ENCODE results near the gene DBN1.

Gene DBN1

DNA sequence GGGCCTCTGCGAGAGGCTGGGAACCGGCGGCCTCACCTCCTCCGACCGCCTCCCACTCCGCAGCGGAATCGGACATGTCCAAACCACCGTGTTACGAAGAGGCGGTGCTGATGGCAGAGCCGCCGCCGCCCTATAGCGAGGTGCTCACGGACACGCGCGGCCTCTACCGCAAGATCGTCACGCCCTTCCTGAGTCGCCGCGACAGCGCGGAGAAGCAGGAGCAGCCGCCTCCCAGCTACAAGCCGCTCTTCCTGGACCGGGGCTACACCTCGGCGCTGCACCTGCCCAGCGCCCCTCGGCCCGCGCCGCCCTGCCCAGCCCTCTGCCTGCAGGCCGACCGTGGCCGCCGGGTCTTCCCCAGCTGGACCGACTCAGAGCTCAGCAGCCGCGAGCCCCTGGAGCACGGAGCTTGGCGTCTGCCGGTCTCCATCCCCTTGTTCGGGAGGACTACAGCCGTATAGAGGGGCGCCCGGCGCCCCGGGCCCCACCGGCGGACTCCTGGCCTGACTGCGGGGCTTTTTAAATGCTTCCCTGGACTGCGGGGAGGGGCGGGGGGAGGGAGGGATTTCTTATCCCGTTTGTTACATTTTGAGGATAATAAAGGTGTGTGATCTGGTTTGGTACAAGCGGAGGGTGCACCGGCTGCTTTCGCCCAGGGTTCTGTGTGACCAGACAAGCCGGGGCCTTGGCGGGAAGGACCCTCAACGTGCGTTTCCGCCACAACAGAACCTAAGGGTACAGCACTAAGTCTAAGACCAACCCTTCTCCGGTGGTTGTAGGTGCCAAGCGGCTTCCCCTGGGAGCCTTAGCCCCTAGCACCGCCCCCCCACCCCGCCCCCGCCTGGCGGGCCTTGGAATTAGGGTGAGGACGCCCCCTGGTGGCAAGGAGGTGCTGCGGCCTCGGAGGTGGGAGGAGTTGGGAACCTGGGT is 17.5 kb downstream of the DBN1 start:
- H3K9me3 ChIP-seq (replicated peaks in 1 of 11) = no peaks in the 10 kb centered on the region
- H3K4me3 ChIP-seq = peak overlapping the region; percentile 62 to 82 (median 68)
- TF ChIP-seq Cebpa-rat (IDR thresholded peaks at IDR 0.05) = no peak
- H4K20me1 ChIP-seq = peaks cover 5 to 75% (median 62%) of the 10 kb centered on the region in 11 experiments; a peak in 21 of 22 replicates
- peak overlapping the region; percentile 95 to 100 (median 99) for H3K4me2 ChIP-seq
- peaks cover 17 to 42% (median 40%) of the 10 kb centered on the region in 11 experiments; a peak in 21 of 22 replicates for H3K36me3 ChIP-seq
- peaks cover 19 to 85% (median 60%) of the 10 kb centered on the region in 10 experiments for H3K4me1 ChIP-seq
- peak overlapping the region; percentile 63 to 86 (median 75) for H3K9ac ChIP-seq
- peak overlapping the region in 9 of 11 experiments; percentile 63 to 87 (median 76); a peak in 17 of 22 replicates for H3K27ac ChIP-seq
- H3K27me3 ChIP-seq = 0 out of 22 replicates have a peak, but pooled peaks cover 0 to 9% (median 0%) of the 10 kb centered on the region in 11 experiments

DNA sequence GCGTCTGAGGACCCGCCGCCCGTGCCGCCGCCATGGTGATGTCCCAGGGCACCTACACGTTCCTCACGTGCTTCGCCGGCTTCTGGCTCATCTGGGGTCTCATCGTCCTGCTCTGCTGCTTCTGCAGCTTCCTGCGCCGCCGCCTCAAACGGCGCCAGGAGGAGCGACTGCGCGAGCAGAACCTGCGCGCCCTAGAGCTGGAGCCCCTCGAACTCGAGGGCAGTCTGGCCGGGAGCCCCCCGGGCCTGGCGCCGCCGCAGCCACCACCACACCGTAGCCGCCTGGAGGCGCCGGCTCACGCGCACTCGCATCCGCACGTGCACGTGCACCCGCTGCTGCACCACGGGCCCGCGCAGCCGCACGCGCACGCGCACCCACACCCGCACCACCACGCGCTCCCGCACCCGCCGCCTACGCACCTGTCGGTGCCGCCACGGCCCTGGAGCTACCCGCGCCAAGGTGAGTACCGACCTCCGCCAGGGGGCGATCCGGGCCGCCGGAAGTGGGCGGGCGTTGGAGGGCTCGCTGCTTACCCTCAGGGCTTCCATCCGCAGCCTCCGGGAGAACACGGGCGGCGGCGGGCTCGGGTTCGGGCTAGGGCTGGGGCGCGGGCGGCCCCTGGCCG is 18.3 kb downstream of the DBN1 start:
- Histone ChIP-seq H3K9ac (peak overlapping the region; percentile 63 to 86 (median 75)), H3K4me2 (peak overlapping the region; percentile 95 to 100 (median 99)), H3K36me3 (peaks cover 15 to 35% (median 33%) of the 10 kb centered on the region in 11 experiments; a peak in 21 of 22 replicates), H3K27me3 (0 out of 22 replicates have a peak, but pooled peaks cover 0 to 9% (median 0%) of the 10 kb centered on the region in 11 experiments), H3K4me3 (peak overlapping the region; percentile 62 to 82 (median 68)), H3K27ac (peak overlapping the region in 10 of 11 experiments; percentile 63 to 87 (median 74); a peak in 20 of 22 replicates), H4K20me1 (peaks cover 5 to 76% (median 60%) of the 10 kb centered on the region in 11 experiments; a peak in 21 of 22 replicates), H3K4me1 (peaks cover 19 to 86% (median 67%) of the 10 kb centered on the region in 10 experiments), H3K9me3 (replicated peaks in 1 of 11) (no peaks in the 10 kb centered on the region)
- TF ChIP-seq Cebpa-rat (IDR thresholded peaks at IDR 0.05) = no peak

DNA sequence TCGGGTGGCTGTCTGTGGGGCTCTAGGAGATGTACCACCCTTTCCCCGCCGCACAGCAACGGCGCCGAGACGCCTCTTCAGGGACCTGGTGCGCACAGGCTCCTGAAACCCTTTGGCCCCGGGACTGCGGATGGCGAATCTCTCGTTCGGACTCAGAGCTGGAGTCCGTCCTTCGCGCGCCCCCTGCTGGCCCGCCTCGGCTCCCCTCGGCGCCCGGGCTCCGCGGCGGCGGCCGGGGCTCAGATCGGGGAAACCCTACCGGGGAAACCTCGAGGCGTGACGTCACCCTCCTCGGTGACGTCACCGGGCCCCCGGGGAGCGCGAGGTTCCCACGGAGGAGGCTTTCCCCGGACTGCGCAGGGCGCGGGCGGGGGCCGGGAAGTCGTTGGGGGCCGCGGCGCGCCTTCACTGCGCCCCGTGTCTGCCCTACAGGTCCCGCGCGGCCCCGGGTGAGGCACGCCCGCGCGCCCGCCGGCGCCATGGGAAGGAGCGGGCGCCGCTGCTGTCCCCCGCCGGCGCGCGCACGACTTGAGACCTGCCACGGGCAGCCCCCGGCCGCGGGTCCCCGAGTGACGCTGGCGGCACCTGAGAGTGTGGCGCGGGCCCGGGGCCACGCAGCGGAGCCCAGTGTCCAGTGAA is 18.9 kb downstream of the DBN1 start:
- H3K9me3 ChIP-seq (replicated peaks in 1 of 11) = no peaks in the 10 kb centered on the region
- H3K9ac ChIP-seq = peak overlapping the region; percentile 63 to 86 (median 75)
- peak overlapping the region; percentile 95 to 100 (median 99) for H3K4me2 ChIP-seq
- peaks cover 24 to 86% (median 73%) of the 10 kb centered on the region in 10 experiments for H3K4me1 ChIP-seq
- peak overlapping the region; percentile 62 to 82 (median 68) for H3K4me3 ChIP-seq
- peaks cover 5 to 76% (median 60%) of the 10 kb centered on the region in 11 experiments; a peak in 21 of 22 replicates for H4K20me1 ChIP-seq
- no peak for TF ChIP-seq Cebpa-rat (IDR thresholded peaks at IDR 0.05)
- H3K27me3 ChIP-seq = 0 out of 22 replicates have a peak, but pooled peaks cover 0 to 9% (median 0%) of the 10 kb centered on the region in 11 experiments
- peaks cover 13 to 28% (median 27%) of the 10 kb centered on the region in 11 experiments; a peak in 21 of 22 replicates for H3K36me3 ChIP-seq
- peak overlapping the region in 10 of 11 experiments; percentile 63 to 87 (median 74); a peak in 20 of 22 replicates for H3K27ac ChIP-seq

DNA sequence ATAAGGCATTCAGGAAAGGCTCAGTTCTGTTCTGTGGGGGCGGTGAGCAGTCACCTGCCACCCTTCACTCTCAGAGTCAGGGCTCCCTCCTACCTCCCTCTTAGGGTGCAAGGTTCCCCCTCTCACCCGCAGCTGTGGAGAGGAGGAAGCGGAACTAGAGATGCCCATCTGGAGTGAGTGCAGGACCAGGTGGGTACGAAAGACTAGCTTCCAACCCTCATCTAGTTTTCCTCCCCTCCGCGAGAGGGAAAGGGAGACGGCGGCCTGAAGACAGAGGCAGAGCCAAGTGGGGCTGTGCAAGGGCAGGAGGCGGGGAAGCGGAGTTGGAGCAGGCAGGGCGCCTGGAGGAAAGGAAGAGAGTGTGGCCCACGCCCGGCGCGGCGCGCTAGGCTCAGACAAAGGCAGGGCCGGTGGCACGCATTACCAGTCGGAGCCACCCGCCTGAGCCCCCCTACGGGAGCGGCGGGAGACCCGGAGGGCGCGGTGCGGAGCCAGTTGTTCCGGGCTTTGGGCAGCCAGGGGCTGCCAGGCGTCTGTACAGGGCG is 19.5 kb downstream of the DBN1 start:
- Histone ChIP-seq H3K27ac (peak overlapping the region in 10 of 11 experiments; percentile 63 to 87 (median 73); a peak in 20 of 22 replicates), H3K4me1 (peaks cover 30 to 88% (median 76%) of the 10 kb centered on the region in 10 experiments), H3K4me2 (peak overlapping the region; percentile 95 to 100 (median 99)), H3K27me3 (0 out of 22 replicates have a peak, but pooled peaks cover 0 to 9% (median 0%) of the 10 kb centered on the region in 11 experiments), H3K9me3 (replicated peaks in 1 of 11) (no peaks in the 10 kb centered on the region), H3K4me3 (peak overlapping the region; percentile 62 to 82 (median 68)), H3K9ac (peak overlapping the region; percentile 63 to 86 (median 75); a peak in 21 of 22 replicates), H4K20me1 (peaks cover 5 to 76% (median 59%) of the 10 kb centered on the region in 11 experiments; a peak in 21 of 22 replicates), H3K36me3 (peaks cover 10 to 22% (median 21%) of the 10 kb centered on the region in 11 experiments; a peak in 21 of 22 replicates)
- no peak for TF ChIP-seq Cebpa-rat (IDR thresholded peaks at IDR 0.05)

DNA sequence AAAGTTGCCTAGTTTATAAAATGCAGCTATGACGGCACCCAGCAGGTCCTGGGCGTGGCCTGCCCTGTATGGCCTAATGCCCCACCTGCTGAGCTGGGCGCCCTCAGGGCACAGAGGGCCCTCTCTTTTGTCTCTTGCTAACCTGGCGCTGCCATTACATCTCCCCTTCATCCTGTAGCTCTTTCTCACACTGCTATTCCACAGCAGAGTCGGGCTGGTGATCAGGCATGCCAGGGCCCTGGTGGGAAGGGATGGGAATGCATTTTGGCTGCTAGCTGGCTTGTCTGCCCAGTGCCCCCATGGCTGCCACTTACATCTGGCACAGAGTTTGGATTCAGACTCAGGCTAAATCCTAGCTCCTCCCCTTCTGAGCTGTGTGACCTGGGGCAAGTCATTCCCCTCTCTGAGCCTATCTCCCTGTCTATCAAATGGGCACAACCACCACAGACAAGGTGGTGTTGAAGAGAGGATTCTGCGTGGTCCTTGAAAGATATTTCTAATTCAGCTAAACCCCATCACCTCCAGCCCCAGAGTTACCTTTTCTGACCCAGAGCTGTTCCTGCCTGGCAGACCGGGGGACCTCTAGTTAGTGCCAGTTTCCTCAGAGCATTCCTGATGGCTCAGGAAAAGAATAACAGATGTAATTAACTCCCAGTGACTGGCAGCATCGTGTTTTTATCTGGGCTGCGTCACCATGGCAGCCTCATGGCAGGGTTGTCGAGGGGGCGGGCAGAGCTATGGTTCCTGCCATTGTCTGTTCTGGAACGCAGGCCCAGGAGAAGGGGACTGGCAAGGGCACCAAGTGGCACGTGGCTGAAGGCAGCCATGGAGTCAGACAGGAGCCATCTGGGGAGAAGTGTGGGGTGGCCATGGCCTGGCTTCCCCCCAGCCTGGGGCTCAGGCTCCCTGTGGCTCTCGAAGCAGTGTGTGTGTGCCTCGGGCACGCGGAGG is 20.5 kb downstream of the DBN1 start:
- 0 out of 22 replicates have a peak, but pooled peaks cover 0 to 9% (median 0%) of the 10 kb centered on the region in 11 experiments for H3K27me3 ChIP-seq
- peak overlapping the region in 6 of 11 experiments; percentile 73 to 86 (median 82); a peak in 9 of 22 replicates for H3K9ac ChIP-seq
- H3K27ac ChIP-seq = peak overlapping the region in 2 of 11 experiments; percentile 80 to 86; a peak in 3 of 22 replicates
- peaks cover under 1 to 13% (median 11%) of the 10 kb centered on the region in 11 experiments; a peak in 21 of 22 replicates for H3K36me3 ChIP-seq
- H4K20me1 ChIP-seq = peaks cover under 1 to 76% (median 49%) of the 10 kb centered on the region in 11 experiments; a peak in 21 of 22 replicates
- TF ChIP-seq Cebpa-rat (IDR thresholded peaks at IDR 0.05) = no peak
- H3K4me3 ChIP-seq = peak overlapping the region in 3 of 10 experiments; percentile 67 to 82 (median 69); a peak in 2 of 20 replicates
- peak overlapping the region; percentile 95 to 100 (median 99) for H3K4me2 ChIP-seq
- peaks cover 39 to 89% (median 81%) of the 10 kb centered on the region in 10 experiments for H3K4me1 ChIP-seq
- H3K9me3 ChIP-seq (replicated peaks in 1 of 11) = no peaks in the 10 kb centered on the region

DNA sequence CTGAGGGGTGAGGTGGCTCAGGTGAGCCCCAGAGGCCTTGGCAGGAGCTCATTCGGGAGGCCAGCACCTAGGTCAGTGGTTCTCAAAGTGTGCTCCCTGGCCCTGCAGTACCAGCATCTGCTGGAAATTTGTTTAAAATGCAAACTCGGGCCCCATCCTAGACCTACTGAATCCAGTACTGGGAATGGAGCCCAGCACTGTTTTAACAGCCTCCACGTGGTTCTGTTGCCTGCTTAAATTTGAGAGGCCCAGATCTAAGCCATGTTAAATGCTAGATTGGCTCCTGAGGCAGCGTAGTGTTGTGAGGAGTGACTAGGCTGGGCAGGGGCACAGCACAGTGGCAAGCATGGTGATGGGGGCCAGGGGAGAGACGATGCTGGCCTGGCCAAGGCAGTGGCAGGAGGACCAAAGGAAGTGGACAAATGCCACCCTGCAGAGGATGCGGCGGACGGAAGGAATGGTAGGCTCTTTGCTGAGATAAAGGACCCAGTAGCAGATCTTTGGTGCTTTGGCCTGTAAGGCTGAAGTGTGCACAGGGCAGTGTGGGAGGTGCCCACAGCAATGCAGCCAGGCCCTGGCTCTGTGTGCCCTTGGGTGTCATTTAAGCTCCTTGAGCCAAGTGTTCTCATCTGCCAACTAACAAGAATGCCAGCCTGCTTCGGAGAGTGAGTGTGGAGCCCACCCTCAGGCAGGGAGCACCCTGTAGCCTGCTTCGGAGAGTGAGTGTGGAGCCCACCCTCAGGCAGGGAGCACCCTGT is 22.6 kb downstream of the DBN1 start:
- H3K27me3 ChIP-seq = 0 out of 22 replicates have a peak, but pooled peaks cover 0 to 9% (median 0%) of the 10 kb centered on the region in 11 experiments
- H4K20me1 ChIP-seq = peaks cover 0 to 65% (median 33%) of the 10 kb centered on the region in 11 experiments; a peak in 15 of 22 replicates
- H3K4me1 ChIP-seq = peaks cover 42 to 84% (median 78%) of the 10 kb centered on the region in 10 experiments
- no peak overlapping the region for H3K4me3 ChIP-seq
- no peak for TF ChIP-seq Cebpa-rat (IDR thresholded peaks at IDR 0.05)
- peak overlapping the region in 5 of 11 experiments; percentile 51 to 93 (median 92); a peak in 10 of 22 replicates for H3K9ac ChIP-seq
- H3K27ac ChIP-seq = peak overlapping the region in 3 of 11 experiments; percentile 87 to 92 (median 88); a peak in 5 of 22 replicates
- peak overlapping the region in 9 of 11 experiments; percentile 86 to 100 (median 97); a peak in 15 of 22 replicates for H3K4me2 ChIP-seq
- no peaks in the 10 kb centered on the region; a peak in 1 of 22 replicates for H3K36me3 ChIP-seq
- no peaks in the 10 kb centered on the region for H3K9me3 ChIP-seq (replicated peaks in 1 of 11)
